NCI-H187 treated with DMSO at 0.1 percent for 48 hours (cell line): ENCODE measurements around the gene SPCS2.
"Not testable (repeated sequence)": the region's sequence is repeated elsewhere in the genome, so short reads cannot be mapped to it uniquely, and the experiment has no call there.

Experiments used
- DNase-seq: peaks from one replicate; lab custom pipeline; 2025; lab: John Stamatoyannopoulos, UW

SPCS2 gene

DNA sequence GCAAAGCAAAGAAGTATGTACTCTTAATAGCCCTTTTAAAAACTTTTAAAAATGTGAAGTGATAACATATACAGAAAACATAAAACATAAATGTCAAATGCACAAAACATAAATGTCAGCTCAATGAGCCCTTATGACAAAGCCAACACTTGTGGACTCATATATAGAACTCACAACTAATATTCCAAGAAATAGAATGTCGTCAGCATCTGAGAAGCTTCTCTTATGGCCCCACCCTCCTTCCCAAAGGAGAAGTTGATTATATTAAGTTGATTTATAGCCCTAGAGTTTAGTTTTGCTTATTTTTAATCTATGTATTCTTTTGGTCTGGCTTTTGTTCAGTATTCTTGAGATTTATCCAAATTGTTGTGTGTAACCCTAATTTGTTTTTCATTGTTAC lies 53.5 kb downstream of the SPCS2 start:
- DNase-seq = no peak

DNA sequence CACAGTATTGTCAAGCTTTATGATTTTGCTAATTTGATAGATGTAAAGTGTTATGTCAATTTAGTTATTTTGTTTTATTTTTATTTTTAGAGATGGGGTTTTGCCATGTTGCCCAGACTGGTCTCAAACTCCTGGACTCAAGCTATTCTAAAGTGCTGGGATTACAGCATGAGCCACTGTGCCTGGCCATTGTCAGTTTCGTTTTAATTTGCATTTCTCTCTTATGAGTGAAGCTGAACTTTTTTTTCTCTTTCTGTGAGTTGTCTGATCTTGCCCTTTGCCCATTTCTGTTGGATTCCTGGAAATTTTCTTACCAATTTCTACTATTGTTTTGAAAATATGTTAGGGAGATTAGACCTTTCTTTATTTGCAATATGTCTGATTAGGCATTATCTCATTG lies 55.1 kb downstream of the SPCS2 start:
- DNase-seq = no peak

DNA sequence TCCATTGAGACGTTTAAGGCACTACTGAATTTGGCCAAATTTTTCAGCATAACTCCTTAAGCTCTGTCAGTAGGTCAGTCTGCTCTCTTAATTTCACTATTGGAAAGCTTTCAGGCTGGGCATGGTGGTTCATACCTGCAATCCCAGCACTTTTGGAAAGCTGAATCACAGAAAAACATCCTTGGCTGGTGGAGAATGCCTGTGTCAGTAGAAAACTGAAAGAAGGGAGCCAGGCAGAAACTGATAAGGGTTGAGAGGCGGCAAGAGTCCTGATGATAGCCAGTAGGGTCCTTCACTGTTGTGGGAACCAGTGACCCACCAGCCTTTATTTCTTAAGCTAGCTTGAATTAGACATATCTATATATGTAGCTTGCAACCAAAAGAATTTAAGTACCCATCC lies 62.3 kb downstream of the SPCS2 start:
- DNase-seq = no peak

DNA sequence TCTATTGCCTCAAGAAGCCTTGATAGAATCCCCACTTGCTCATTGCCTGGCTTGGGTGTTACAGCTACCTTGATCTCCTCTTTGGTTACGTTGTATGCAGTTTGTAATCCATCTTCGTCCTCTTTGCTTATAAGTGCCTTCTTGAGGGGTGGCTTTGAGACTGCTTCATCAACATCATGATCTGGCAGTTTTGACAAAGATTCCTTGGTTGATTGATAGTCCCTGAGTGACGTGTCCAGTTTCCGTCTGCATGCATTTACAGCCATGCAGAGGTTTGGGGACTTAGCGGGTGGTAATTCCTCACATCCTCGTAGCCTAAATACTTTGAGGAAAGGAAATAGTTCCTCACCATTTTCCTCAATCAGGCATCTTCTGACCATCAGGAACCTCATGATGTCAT lies 62.8 kb downstream of the SPCS2 start:
- DNase-seq = no peak

- no peak for DNase-seq
These were observed 64.0 kb downstream of the SPCS2 start for GRCh38 chr11:75013051-75013450.

GRCh38 chr11:75014129-75014528 lies 65.1 kb downstream of the SPCS2 start:
- no peak for DNase-seq

GRCh38 chr11:75019200-75019599 lies 70.1 kb downstream of the SPCS2 start:
- DNase-seq = not testable (repeated sequence)

- DNase-seq = not testable (repeated sequence)
These were observed 71.3 kb downstream of the SPCS2 start for GRCh38 chr11:75020328-75020727.

DNA sequence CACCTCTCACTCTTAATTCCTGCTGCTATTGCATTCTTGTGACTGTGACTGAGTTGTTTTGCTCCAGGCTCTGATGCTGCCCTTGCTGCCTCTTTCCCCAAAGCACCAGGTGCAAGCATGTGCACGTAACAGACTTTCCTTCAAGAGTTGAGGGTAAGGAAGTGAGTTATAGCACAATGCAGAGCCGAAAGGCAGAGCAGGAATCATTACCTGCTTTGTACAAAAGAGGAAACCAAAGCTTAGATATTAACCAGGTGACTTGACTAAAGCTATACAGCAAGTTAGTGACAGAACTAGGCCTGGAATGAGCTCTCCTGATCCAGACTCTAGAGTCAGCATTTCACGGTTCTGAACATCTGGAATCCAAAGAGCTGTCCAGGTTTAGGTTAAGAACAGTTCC lies 73.2 kb downstream of the SPCS2 start:
- DNase-seq = no peak

DNA sequence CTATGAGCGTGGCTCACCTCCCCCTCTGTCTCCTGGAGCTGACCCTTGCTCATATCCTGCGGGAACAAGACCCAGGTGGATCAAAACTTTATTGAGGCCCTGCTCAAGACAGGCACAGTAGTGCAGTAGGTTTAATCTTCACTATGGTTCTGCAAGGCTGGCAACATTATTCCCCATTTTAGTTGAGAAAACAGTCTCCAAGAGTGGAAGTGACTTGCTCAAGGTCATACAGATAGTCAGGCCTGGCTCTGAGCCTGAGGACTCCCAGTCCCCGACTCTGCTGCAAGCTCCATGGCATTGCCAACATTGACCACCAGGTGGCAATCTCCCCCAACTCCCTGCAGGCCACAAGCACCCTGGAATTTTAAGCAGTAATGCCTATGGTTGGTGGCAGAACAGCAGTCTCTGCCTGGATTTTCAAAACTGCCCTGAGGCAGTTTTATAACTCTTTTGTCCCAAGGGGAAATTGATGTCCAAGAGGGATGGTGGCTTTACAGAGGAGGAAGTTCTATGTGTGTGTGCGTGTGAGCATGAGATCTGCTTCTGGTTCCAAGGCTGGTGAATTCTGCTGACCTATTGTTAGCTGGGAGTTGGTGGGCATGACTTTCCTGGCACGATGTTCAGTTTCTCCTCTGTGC lies 73.8 kb downstream of the SPCS2 start:
- peak; percentile 42 for DNase-seq

- DNase-seq = no peak
These were observed 74.5 kb downstream of the SPCS2 start for GRCh38 chr11:75023446-75024067.

DNA sequence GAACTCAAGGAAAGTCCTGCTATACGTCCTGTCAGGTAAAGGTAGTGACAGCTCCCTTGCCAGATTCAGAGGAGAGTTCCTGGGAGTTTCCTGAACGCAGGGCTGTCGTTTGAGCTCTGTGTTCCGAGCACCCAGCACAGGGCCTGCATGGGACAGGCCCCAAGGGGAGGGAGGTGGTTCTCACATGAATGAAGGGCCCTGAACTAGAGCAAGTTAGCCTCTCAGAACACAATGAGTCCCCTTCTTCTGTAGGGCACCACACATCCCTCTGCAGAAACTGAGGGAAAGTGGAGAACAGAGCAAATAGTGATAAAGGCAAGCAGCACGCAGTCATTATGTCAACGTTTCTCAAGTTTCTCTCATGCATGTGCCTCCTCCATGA lies 75.0 kb downstream of the SPCS2 start:
- DNase-seq = no peak

- DNase-seq = no peak
These were observed 75.7 kb downstream of the SPCS2 start for GRCh38 chr11:75024764-75025211.

DNA sequence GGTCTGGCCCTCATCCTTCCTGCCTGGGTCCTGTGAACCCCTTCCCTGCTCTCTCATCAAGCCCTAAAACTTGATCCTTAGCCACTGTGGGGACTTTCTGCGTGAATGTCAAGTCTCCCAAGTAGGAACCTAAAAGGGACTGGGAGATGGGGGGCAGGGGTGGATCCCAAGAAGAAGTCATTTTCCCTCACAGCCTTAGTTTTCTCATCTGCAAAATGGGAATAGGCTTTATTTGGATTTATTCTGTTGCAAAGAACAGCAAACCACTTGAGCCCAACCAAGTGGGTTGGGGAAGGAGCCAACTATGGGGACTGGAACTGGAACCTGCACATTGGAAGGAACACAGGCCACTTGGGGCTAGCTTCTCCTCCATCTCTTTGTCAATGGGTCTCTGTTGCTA lies 76.5 kb downstream of the SPCS2 start:
- no peak for DNase-seq

DNA sequence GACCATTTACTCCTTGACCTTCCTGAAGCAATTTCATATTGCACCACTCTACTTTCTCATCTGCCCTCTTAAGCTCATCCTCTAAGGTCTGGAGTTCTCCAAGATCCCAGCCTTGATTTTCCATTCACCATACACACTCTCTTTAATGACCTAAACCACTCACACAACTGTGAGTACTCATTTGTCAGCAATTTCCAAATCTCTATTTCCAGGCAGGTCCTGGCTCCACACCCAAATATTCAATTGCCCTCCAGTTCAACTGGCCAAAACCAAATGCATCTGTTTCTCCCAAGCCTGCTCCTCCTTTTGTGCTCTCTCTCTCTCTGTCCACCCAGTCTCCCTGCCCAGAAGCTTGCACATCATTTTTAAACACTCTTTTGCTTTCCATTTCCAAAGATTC lies 79.3 kb downstream of the SPCS2 start:
- peak; percentile 47 for DNase-seq
